Keratinocyte (primary cell): ENCODE data around the gene PTBP3. TPM values are rescaled to one million over a fixed set of nuclear protein-coding genes. Genes with fewer than 3 reads are reported as not detected.

Experiments used
- DNase-seq: peaks from one replicate; pipeline ENCODE4 v3.0.0-alpha.2; 2011; ENCODE audit warnings: low read depth, missing footprints, low spot score
- FAIRE-seq: peaks from 2 replicates; lab custom pipeline; 2011; peaks lifted over from hg19 to GRCh38; lab: Jason Lieb, UNC
- H2AFZ ChIP-seq: 2 replicates; pipeline ENCODE4 v1.6.0; 2012; ENCODE audit warnings: low read length, control low read depth, inconsistent platforms; ENCODE audit not compliant: control insufficient read depth
- H3K27ac ChIP-seq: 2 replicates; pipeline ENCODE4 v1.5.1; 2011; ENCODE audit warnings: low read length; ENCODE audit not compliant: control insufficient read depth, insufficient read depth
- H3K27me3 ChIP-seq: 3 replicates; pipeline ENCODE4 v1.6.0; 2011; ENCODE audit warnings: low read length; ENCODE audit not compliant: control insufficient read depth, insufficient read depth; ENCODE audit errors: extremely low read depth
- H3K36me3 ChIP-seq, 2 experiments: 2 replicates in 1 of 2; 3 replicates in 1 of 2; pipeline ENCODE4 v1.5.1; 2011; ENCODE audit warnings: low read length in 2 of 2, mild to moderate bottlenecking in 1 of 2; ENCODE audit not compliant: control insufficient read depth in 2 of 2, insufficient read depth in 2 of 2; ENCODE audit errors: extremely low read depth in 1 of 2
- H3K4me1 ChIP-seq: 3 replicates; pipeline ENCODE4 v1.5.1; 2011; ENCODE audit warnings: low read length; ENCODE audit not compliant: control insufficient read depth, insufficient read depth; ENCODE audit errors: extremely low read depth
- H3K4me2 ChIP-seq: 3 replicates; pipeline ENCODE4 v1.6.0; 2011; ENCODE audit warnings: low read depth, low read length; ENCODE audit not compliant: control insufficient read depth, insufficient read depth; ENCODE audit errors: extremely low read depth
- H3K4me3 ChIP-seq, 3 experiments: fragments of 200-600 bp in 1 of 3; sonication (generic) in 1 of 3; 2 replicates in 2 of 3; 3 replicates in 1 of 3; pipeline ENCODE4 v1.5.1; 2011 to 2016; ENCODE audit warnings: low read length in 3 of 3, mild to moderate bottlenecking in 3 of 3, control low read depth in 2 of 3, inconsistent platforms in 1 of 3, low read depth in 1 of 3, mixed read lengths in 1 of 3, mixed run types in 1 of 3, moderate library complexity in 1 of 3; ENCODE audit not compliant: control insufficient read depth in 2 of 3, insufficient read depth in 2 of 3; ENCODE audit errors: extremely low read depth in 1 of 3
- H3K79me2 ChIP-seq: 2 replicates; pipeline ENCODE4 v1.6.0; 2012; ENCODE audit warnings: low read length; ENCODE audit not compliant: control insufficient read depth, insufficient read depth
- H3K9ac ChIP-seq: 3 replicates; pipeline ENCODE4 v1.6.0; 2011; ENCODE audit warnings: low read length; ENCODE audit not compliant: control insufficient read depth, insufficient read depth; ENCODE audit errors: extremely low read depth
- H3K9me1 ChIP-seq: 3 replicates; pipeline ENCODE4 v1.6.0; 2011; ENCODE audit warnings: low read length; ENCODE audit not compliant: control insufficient read depth, insufficient read depth; ENCODE audit errors: extremely low read depth
- H3K9me3 ChIP-seq: 2 replicates; pipeline ENCODE4 v1.5.1; 2012; ENCODE audit warnings: low read depth, low read length; ENCODE audit not compliant: control insufficient read depth
- H4K20me1 ChIP-seq: 3 replicates; pipeline ENCODE4 v1.6.0; 2011; ENCODE audit warnings: low read length; ENCODE audit not compliant: control insufficient read depth, insufficient read depth; ENCODE audit errors: extremely low read depth
- EZH2 ChIP-seq: IDR thresholded peaks from one replicate; pipeline ENCODE4 v1.6.1; 2012; ENCODE audit warnings: inconsistent platforms, mild to moderate bottlenecking, low read length, moderate library complexity
- dilution Hi-C: fragments of 300-500 bp; cut with MboI; formaldehyde crosslinking; loops from one replicate; pipeline ENCODE4 v1.7.0; 2020; ENCODE audit warnings: low sequenced_read_pairs; ENCODE audit not compliant: extremely low pct_ligation_motif_present
- polyA plus RNA-seq, 5 experiments: library from polyadenylated mRNA; depleted of rRNA in 3 of 5; stranded (reverse) in 3 of 5; stranded (forward) in 1 of 5; unstranded in 1 of 5; fragments of >200 nt; gene quantifications; 1 replicate in 1 of 5; 2 replicates in 3 of 5; 3 replicates in 1 of 5; pipeline versions ENCODE4 v1.2.1 to v1.2.3, GENCODE V29; 2011 to 2012; ENCODE audit warnings: missing spikeins in 2 of 5, low read depth in 1 of 5, low replicate concordance in 1 of 5
- TF ChIP-seq, protein P1 (sequence below), 3 experiments: IDR thresholded peaks in 1 of 3; conservative IDR thresholded peaks in 1 of 3; optimal IDR thresholded peaks in 1 of 3; 2 replicates in 2 of 3; 3 replicates in 1 of 3; pipeline versions ENCODE3 to v1.5.1; 2011; ENCODE audit warnings: low read length in 3 of 3, mild to moderate bottlenecking in 3 of 3, moderate library complexity in 2 of 3, control low read depth in 1 of 3, inconsistent platforms in 1 of 3; ENCODE audit not compliant: insufficient read depth in 2 of 3; ENCODE audit errors: extremely low read depth in 1 of 3

PTBP3 gene
- polyA plus RNA-seq, 1 donor (not counting 4 experiments of a cell fraction or from before 2014, with no cell fraction given): 51.0 TPM

- Histone ChIP-seq H3K4me1 (peaks cover 12% of the 10 kb centered on the region), H3K36me3 (peaks cover 8 to 19% of the 10 kb centered on the region in 2 experiments), H4K20me1 (no peaks in the 10 kb centered on the region), H3K9ac (no peak overlapping the region), H3K27ac (no peak overlapping the region), H3K4me3 (no peak overlapping the region), H3K9me3 (no peaks in the 10 kb centered on the region), H3K79me2 (no peaks in the 10 kb centered on the region), H3K27me3 (no peaks in the 10 kb centered on the region), H2AFZ (no peak overlapping the region), H3K4me2 (no peak overlapping the region), H3K9me1 (no peaks in the 10 kb centered on the region)
- FAIRE-seq (no peak), DNase-seq (no peak)
- dilution Hi-C loops: loop anchor here (25.0 kb wide), 1 partner anchor 95 kb away; no protein-coding TSS in a partner anchor
- TF ChIP-seq EZH2: no peak
- TF ChIP-seq, protein P1, sequence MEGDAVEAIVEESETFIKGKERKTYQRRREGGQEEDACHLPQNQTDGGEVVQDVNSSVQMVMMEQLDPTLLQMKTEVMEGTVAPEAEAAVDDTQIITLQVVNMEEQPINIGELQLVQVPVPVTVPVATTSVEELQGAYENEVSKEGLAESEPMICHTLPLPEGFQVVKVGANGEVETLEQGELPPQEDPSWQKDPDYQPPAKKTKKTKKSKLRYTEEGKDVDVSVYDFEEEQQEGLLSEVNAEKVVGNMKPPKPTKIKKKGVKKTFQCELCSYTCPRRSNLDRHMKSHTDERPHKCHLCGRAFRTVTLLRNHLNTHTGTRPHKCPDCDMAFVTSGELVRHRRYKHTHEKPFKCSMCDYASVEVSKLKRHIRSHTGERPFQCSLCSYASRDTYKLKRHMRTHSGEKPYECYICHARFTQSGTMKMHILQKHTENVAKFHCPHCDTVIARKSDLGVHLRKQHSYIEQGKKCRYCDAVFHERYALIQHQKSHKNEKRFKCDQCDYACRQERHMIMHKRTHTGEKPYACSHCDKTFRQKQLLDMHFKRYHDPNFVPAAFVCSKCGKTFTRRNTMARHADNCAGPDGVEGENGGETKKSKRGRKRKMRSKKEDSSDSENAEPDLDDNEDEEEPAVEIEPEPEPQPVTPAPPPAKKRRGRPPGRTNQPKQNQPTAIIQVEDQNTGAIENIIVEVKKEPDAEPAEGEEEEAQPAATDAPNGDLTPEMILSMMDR (optimal IDR thresholded peaks at IDR 0.05 in 1 of 3, IDR thresholded peaks at IDR 0.05 in 1 of 3, conservative IDR thresholded peaks at IDR 0.05 in 1 of 3; ENCODE audit: extremely low read depth in 1 of 3, insufficient read depth in 2 of 3, low read length in 3 of 3): no peak
Measured at GRCh38 chr9:112207451-112207850, 126.0 kb downstream of the PTBP3 start.

DNA sequence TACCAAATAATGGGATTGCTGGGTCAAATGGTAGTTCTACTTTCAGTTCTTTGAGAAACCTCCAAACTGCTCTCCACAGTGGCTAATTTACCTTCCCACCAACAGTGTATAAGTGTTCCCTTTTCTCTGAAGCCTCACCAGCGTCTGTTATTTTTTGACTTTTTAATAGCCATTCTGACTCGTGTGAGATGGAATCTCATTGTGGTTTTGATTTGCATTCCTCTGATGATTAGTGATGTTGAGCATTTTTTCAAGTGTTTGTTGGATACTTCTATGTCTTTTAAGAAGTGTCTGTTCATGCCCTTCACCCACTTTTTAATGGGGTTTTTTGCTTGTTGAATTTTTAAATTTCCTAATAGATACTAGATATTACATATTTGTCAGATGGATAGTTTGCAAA, 129.9 kb downstream of the PTBP3 start:
- FAIRE-seq (no peak), DNase-seq (no peak)
- H3K9ac ChIP-seq: no peak overlapping the region
- no peaks in the 10 kb centered on the region for H3K9me3 ChIP-seq
- peaks cover 12% of the 10 kb centered on the region for H3K4me1 ChIP-seq
- H3K27me3 ChIP-seq: no peaks in the 10 kb centered on the region
- no peak overlapping the region for H3K4me3 ChIP-seq
- peaks cover 2 to 8% of the 10 kb centered on the region in 2 experiments for H3K36me3 ChIP-seq
- H3K9me1 ChIP-seq: no peaks in the 10 kb centered on the region
- peak overlapping the region; percentile 30 for H3K4me2 ChIP-seq
- H4K20me1 ChIP-seq: no peaks in the 10 kb centered on the region
- H3K27ac ChIP-seq: peak overlapping the region; percentile 12
- TF ChIP-seq, protein P1 (optimal IDR thresholded peaks at IDR 0.05 in 1 of 3, IDR thresholded peaks at IDR 0.05 in 1 of 3, conservative IDR thresholded peaks at IDR 0.05 in 1 of 3; ENCODE audit: extremely low read depth in 1 of 3, insufficient read depth in 2 of 3, low read length in 3 of 3): no peak
- TF ChIP-seq EZH2: no peak
- no peaks in the 10 kb centered on the region for H3K79me2 ChIP-seq
- dilution Hi-C loops: loop anchor here (25.0 kb wide), 1 partner anchor 91 kb away; no protein-coding TSS in a partner anchor
- H2AFZ ChIP-seq: no peak overlapping the region
